B cell (primary cell): ENCODE measurements around the gene HOXB13. TPM values are rescaled to one million over a fixed set of nuclear protein-coding genes. Genes with fewer than 3 reads are reported as not detected.
A peak's percentile ranks its signal among the peaks of the same experiment; 100 is the strongest.

ENCODE experiments used
- ATAC-seq: fragments of 200-7000 bp; cut with Tn5 transposase; one replicate; pipeline ENCODE4 v1.10.0; 2021; ENCODE audit warnings: low read depth, mild to moderate bottlenecking, moderate number of reproducible peaks, moderate library complexity
- CTCF ChIA-PET: fragments of 350-600 bp; sonication (Branson Sonifier 250); formaldehyde crosslinking; loops from one replicate; lab custom pipeline; 2021; ENCODE audit warnings: antibody characterized with exemption, inconsistent platforms; lab: Charles Lee
- POLR2A ChIA-PET: fragments of 350-600 bp; sonication (Branson Sonifier 250); formaldehyde crosslinking; loops from one replicate; lab custom pipeline; 2021; ENCODE audit warnings: antibody characterized with exemption; lab: Charles Lee
- DNase-seq: peaks from one replicate; pipeline ENCODE4 v3.0.0; 2013
- H2AFZ ChIP-seq: 2 replicates; pipeline ENCODE4 v1.6.1; 2012; ENCODE audit warnings: mild to moderate bottlenecking, low read depth, low read length; ENCODE audit not compliant: insufficient read depth, poor library complexity, severe bottlenecking
- H3K27ac ChIP-seq, 2 donors: 1 replicate in 1 of 2; 2 replicates in 1 of 2; pipeline ENCODE4 v1.5.1; 2012 to 2013; ENCODE audit warnings: low read length in 2 of 2, mild to moderate bottlenecking in 2 of 2, moderate library complexity in 1 of 2
- H3K27me3 ChIP-seq, 4 experiments: fragments of 200-600 bp in 1 of 4; sonication (generic) in 1 of 4; replicated peaks in 1 of 4; 1 replicate in 2 of 4; 2 replicates in 2 of 4; pipeline versions ENCODE4 v1.6.1 to v1.7.0; 2013 to 2016; ENCODE audit warnings: low read length in 3 of 4, mild to moderate bottlenecking in 2 of 4, mixed read lengths in 1 of 4, moderate library complexity in 1 of 4; ENCODE audit not compliant: insufficient read depth in 4 of 4, control insufficient read depth in 3 of 4; ENCODE audit errors: control extremely low read depth in 1 of 4
- H3K36me3 ChIP-seq, 2 experiments: replicated peaks in 1 of 2; 1 replicate in 1 of 2; 2 replicates in 1 of 2; pipeline versions ENCODE4 v1.6.1 to v1.7.1; 2013; ENCODE audit warnings: low read length in 1 of 2; ENCODE audit not compliant: insufficient read depth in 2 of 2, control insufficient read depth in 1 of 2; ENCODE audit errors: control extremely low read depth in 1 of 2, extremely low read depth in 1 of 2
- H3K4me1 ChIP-seq, 2 donors: fragments of 200-600 bp in 1 of 2; sonication (generic) in 1 of 2; 1 replicate in 1 of 2; 2 replicates in 1 of 2; pipeline versions ENCODE4 v1.5.1 to v1.6.1; 2013 to 2017; ENCODE audit warnings: low read length in 2 of 2; ENCODE audit not compliant: control insufficient read depth in 2 of 2, insufficient read depth in 2 of 2
- H3K4me2 ChIP-seq: replicated peaks from 2 replicates; pipeline ENCODE3; 2012; ENCODE audit warnings: mild to moderate bottlenecking, low read depth, low read length; ENCODE audit not compliant: poor library complexity, severe bottlenecking
- H3K4me3 ChIP-seq, 5 experiments: fragments of 200-600 bp in 1 of 5; sonication (generic) in 1 of 5; 1 replicate in 3 of 5; 2 replicates in 2 of 5; pipeline versions ENCODE4 v1.5.1 to v1.7.0; 2011 to 2016; ENCODE audit warnings: low read length in 4 of 5, mild to moderate bottlenecking in 4 of 5, low read depth in 2 of 5, control low read depth in 1 of 5, moderate library complexity in 1 of 5; ENCODE audit not compliant: insufficient read depth in 1 of 5; ENCODE audit errors: control extremely low read depth in 1 of 5, extremely low read depth in 1 of 5
- H3K79me2 ChIP-seq: fragments of 200-600 bp; sonication (generic); one replicate; pipeline ENCODE4 v1.6.0; 2016; ENCODE audit warnings: low read length; ENCODE audit not compliant: control insufficient read depth, insufficient read depth
- H3K9ac ChIP-seq: fragments of 200-600 bp; sonication (generic); 2 replicates; pipeline ENCODE4 v1.6.1; 2017; ENCODE audit warnings: mild to moderate bottlenecking, low read length, moderate library complexity
- H3K9me3 ChIP-seq, 3 donors: one replicate each; pipeline versions ENCODE4 v1.6.1 to v1.7.1; 2013; ENCODE audit warnings: low read length in 2 of 3; ENCODE audit not compliant: control insufficient read depth in 2 of 3, insufficient read depth in 1 of 3; ENCODE audit errors: control extremely low read depth in 1 of 3
- H4K20me1 ChIP-seq: 2 replicates; pipeline ENCODE4 v1.6.0; 2012; ENCODE audit warnings: mild to moderate bottlenecking, low read length; ENCODE audit not compliant: insufficient read depth, control insufficient read depth, poor library complexity, severe bottlenecking
- H3K27ac Mint-ChIP-seq: one replicate; pipeline ENCODE4 v1.8.0; 2021; ENCODE audit warnings: mixed read lengths
- H3K27me3 Mint-ChIP-seq: one replicate; pipeline ENCODE4 v1.8.0; 2021; ENCODE audit warnings: mixed read lengths
- H3K4me1 Mint-ChIP-seq: one replicate; pipeline ENCODE4 v1.8.0; 2021; ENCODE audit warnings: mixed read lengths
- H3K4me3 Mint-ChIP-seq: one replicate; pipeline ENCODE4 v1.8.0; 2021; ENCODE audit warnings: mixed read lengths
- H3K9me3 Mint-ChIP-seq: one replicate; pipeline ENCODE4 v1.8.0; 2022; ENCODE audit warnings: mixed read lengths; ENCODE audit not compliant: insufficient read depth
- EZH2 ChIP-seq: IDR thresholded peaks from 2 replicates; pipeline ENCODE4 v1.6.1; 2012; ENCODE audit warnings: borderline replicate concordance, low read depth, mild to moderate bottlenecking, moderate library complexity, low read length; ENCODE audit not compliant: insufficient read depth, poor library complexity, severe bottlenecking
- WGBS: methylation state at CpG from one replicate; pipeline ENCODE4 v1.1.5; 2013; ENCODE audit warnings: missing lambda C conversion rate; ENCODE audit not compliant: insufficient coverage; 5-methylcytosine and 5-hydroxymethylcytosine counted together
- intact Hi-C: fragments of 100-400 bp; cut with micrococcal nuclease; formaldehyde crosslinking; loops from one replicate; pipeline ENCODE4 v1.10.0; 2022
- polyA plus RNA-seq: library from polyadenylated mRNA; depleted of rRNA; stranded (reverse); fragments of >200 nt; gene quantifications from 2 replicates; pipeline ENCODE4 v1.2.3, GENCODE V29; 2012
- total RNA-seq, 2 donors: library from RNA; stranded (reverse); fragments of 120-200 nt in 1 of 2; gene quantifications; 1 replicate in 1 of 2; 2 replicates in 1 of 2; pipeline versions ENCODE4 v1.2.3 to v1.2.4, GENCODE V29; 2013 to 2022
- TF ChIP-seq, protein P1 (sequence below): fragments of 200-600 bp; IDR thresholded peaks from one replicate; pipeline ENCODE4 v1.8.0; 2022; ENCODE audit warnings: antibody characterized with exemption, mild to moderate bottlenecking

HOXB13 gene
- total and polyA plus RNA-seq, 2 donors (not counting 1 experiment from before 2014, with no cell fraction given) = not detected

GRCh38 chr17:48745381-48746275 is 17.1 kb upstream of the HOXB13 start:
- Histone ChIP-seq H3K4me2 (no peak overlapping the region), H3K4me3 (no peak overlapping the region), H4K20me1 (no peaks in the 10 kb centered on the region), H3K9ac (no peak overlapping the region), H3K36me3 (no peaks in the 10 kb centered on the region), H2AFZ (no peak overlapping the region), H3K9me3 (peaks cover 1 to 32% (median 6%) of the 10 kb centered on the region in 3 donors), H3K27me3 (peaks cover 0 to 93% (median 79%) of the 10 kb centered on the region in 4 experiments), H3K4me1 (peaks cover 3 to 36% of the 10 kb centered on the region in 2 donors), H3K27ac (no peak overlapping the region), H3K79me2 (no peaks in the 10 kb centered on the region)
- ATAC-seq (no peak), DNase-seq (peak; percentile 15)
- no peak overlapping the region for H3K27ac Mint-ChIP-seq
- peaks cover 76% of the 10 kb centered on the region for H3K27me3 Mint-ChIP-seq
- no peaks in the 10 kb centered on the region for H3K9me3 Mint-ChIP-seq
- WGBS = 22% methylated on average over 7 of the region's 12 CpGs
- no peak for TF ChIP-seq EZH2
- TF ChIP-seq, protein P1, sequence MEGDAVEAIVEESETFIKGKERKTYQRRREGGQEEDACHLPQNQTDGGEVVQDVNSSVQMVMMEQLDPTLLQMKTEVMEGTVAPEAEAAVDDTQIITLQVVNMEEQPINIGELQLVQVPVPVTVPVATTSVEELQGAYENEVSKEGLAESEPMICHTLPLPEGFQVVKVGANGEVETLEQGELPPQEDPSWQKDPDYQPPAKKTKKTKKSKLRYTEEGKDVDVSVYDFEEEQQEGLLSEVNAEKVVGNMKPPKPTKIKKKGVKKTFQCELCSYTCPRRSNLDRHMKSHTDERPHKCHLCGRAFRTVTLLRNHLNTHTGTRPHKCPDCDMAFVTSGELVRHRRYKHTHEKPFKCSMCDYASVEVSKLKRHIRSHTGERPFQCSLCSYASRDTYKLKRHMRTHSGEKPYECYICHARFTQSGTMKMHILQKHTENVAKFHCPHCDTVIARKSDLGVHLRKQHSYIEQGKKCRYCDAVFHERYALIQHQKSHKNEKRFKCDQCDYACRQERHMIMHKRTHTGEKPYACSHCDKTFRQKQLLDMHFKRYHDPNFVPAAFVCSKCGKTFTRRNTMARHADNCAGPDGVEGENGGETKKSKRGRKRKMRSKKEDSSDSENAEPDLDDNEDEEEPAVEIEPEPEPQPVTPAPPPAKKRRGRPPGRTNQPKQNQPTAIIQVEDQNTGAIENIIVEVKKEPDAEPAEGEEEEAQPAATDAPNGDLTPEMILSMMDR = no peak
- ChIA-PET CTCF (interaction anchor here (1.1 to 3.3 kb wide), 3 partner anchors 21 to 67 kb away, joined by 3 to 17 read pairs (median 5); partner anchors contain the start of gene PRAC2), POLR2A (no interaction called here)
- peaks cover 7% of the 10 kb centered on the region for H3K4me1 Mint-ChIP-seq
- no peak overlapping the region for H3K4me3 Mint-ChIP-seq
- intact Hi-C loops = loop anchor here (2.0 kb wide), 1 partner anchor 21 kb away; no protein-coding TSS in a partner anchor

DNA sequence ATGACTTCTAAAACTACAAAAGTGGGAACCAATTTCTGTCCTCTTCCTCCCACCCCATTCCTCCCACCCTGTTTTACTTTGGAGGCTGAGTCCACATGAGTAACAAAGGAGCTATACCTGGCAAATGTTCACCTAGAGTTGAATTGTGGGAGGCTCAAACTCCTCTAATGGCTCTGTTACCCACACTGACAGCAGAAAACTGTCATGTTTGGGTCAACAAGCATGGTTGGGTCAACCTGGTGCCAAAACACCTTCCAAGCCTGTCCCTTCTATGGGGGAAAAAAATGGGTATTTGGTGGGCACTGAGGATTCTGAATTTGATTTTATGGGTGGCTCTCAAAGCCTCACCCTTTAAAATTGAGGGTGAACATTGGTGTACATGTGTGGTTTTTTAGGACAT is 12.0 kb upstream of the HOXB13 start:
- Mint-ChIP-seq H3K4me3 (no peak overlapping the region), H3K27ac (no peak overlapping the region), H3K9me3 (no peaks in the 10 kb centered on the region), H3K27me3 (peaks cover 76% of the 10 kb centered on the region), H3K4me1 (peaks cover 7% of the 10 kb centered on the region)
- intact Hi-C loops = no loop called here
- Histone ChIP-seq H3K4me2 (no peak overlapping the region), H3K79me2 (no peaks in the 10 kb centered on the region), H3K9me3 (peaks cover 2 to 28% (median 4%) of the 10 kb centered on the region in 3 donors), H3K36me3 (no peaks in the 10 kb centered on the region), H3K27ac (no peak overlapping the region), H2AFZ (no peak overlapping the region), H4K20me1 (no peaks in the 10 kb centered on the region), H3K9ac (no peak overlapping the region), H3K4me1 (peaks cover 8 to 15% of the 10 kb centered on the region in 2 donors), H3K27me3 (peaks cover 1 to 90% (median 56%) of the 10 kb centered on the region in 4 experiments), H3K4me3 (no peak overlapping the region)
- no peak for ATAC-seq
- ChIA-PET CTCF (interaction anchor here (1.6 kb wide), 1 partner anchor 16 kb away, joined by 5 read pairs; no protein-coding TSS in a partner anchor), POLR2A (no interaction called here)
- no peak for TF ChIP-seq EZH2
- TF ChIP-seq, protein P1 = no peak
- no peak for DNase-seq
